ENCODE data around the gene RXRG.

The RXRG gene

DNA sequence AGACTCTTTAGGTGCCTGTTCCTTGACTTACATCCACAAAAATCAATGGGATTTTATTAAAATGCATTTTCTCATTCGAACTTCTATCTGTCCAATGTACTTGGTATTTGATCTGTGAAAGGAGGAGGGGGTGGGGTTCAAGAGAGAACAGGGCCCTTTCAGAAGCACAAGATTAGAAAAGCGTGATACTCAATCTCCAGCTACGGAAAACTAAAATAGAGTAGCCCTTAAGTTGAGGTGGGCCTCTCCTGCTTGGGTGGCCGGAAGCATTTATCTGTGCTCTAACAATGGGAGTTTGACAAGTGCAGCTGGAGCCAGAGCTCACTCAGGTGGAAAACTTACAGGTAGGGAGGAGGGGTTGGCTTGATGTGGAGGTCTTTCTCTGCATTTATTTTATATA lies 462 bp upstream of the RXRG start:
- no peak for DNase-seq

GRCh38 chr1:165443539-165444311 lies 1.2 kb downstream of the RXRG start:
- DNase-seq: no peak

DNA sequence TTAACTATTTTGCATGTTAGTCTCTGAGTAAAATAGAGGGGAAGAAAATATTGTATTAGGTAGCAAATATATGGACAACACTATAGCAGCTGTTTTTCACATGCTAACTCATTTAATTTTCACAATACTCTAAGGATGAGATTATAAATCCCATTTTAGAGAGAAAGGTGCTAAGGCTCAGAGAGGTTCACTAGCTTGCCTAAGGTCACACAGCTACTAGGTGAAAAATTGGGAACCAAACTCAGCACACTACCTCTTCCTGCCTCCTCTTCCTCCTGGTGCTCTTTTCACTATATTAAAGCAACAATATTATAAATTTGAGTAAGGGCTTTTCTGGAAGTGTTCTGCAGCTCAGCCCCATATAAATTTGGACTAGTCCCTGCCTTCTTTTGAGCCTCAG lies 2.3 kb downstream of the RXRG start:
- no peak for DNase-seq

DNA sequence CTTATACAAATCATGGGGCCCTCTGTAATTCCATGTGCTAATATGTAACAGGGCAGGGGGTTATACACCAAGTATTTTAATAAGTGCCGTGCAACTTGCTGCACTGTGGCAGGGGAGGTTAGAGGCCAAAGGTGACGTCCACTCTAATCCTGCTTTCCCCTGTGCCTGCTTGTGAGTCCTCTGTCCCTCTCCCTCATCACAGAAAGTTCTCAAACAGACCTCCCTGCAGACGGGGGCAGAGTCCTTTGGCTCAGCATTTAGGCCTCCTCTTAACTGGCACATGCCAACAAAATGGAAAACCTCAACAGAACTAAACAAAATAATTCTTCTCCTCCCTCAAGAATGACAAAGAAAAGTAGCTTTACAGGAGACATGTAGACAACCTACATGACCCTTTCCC lies 2.9 kb downstream of the RXRG start:
- no peak for DNase-seq

DNA sequence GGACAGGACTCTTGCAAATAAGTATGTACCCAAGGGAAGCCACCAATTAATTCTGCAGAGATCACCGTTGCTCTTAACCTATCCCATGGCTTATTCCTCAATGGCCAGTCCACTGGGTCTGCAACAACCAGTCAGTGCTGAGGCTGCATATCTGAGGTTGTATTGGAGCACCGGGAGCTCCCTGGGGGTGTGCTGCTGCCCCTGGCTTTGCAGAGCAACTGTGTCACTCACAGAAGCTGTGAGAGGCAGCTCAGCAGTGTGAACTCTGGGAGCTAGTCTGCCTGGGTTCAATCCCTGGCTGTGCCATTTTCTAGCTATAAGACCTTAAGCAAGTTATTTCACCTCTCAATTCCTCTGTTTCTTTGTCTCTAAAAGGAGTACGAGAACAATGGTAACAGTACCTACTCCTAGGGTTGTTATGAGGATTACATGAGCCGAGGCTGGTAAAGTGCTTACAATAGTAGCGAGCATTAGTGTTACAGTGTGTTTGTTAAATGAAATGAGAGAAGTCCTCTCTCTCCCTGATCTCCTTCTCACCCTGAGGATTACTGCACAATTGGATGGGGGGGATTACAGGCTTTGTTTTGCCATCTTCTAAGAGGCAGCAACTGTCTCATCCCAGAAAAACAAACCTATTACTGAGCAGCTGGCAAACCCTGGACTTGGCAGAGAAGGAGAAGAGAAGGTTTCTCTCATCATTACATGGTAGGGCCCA lies 3.6 kb downstream of the RXRG start:
- DNase-seq: no peak

DNA sequence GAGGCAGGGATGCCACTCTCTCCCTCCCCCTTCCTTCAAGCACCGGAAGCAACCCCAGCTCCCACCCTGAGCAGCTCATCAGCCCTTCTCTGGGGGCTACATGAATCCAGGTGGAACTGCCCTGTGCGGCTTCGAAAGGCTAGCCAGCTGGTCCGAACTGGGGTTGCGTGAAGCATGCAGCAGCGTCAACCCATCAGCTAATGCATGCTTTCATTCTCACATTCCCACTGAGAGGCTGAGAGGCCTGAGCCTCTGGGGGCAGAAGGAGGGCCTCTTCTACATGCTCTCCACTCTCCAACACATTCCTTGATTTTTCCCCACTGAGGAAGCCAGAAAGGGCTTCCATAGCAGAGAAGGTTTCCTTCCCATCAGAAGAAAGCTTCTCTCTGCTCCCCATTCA lies 5.6 kb downstream of the RXRG start:
- no peak for DNase-seq

GRCh38 chr1:165436994-165437393 lies 7.9 kb downstream of the RXRG start:
- no peak for DNase-seq

GRCh38 chr1:165435801-165436200 lies 9.1 kb downstream of the RXRG start:
- no peak for DNase-seq

DNA sequence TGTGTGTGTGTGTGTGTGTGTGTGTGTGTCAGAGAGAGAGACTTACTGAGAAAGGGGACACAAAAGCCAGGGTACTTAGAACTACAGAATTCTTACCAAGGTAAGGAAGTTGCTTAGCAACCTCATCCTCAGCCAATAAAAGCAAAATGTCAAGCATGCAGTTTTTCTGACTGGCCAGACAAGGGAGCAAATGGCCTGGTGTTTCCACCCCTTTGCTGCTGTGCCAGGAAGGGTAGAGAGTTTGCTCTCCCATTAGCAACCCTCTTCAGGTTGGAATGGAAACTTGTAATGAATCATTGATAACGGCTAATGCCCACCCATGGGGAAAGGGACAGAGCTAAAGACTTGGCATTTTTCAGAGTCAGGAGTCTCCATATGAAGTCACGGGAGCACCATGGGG lies 10.6 kb downstream of the RXRG start:
- DNase-seq: no peak

- no peak for DNase-seq
These were observed 13.8 kb downstream of the RXRG start for GRCh38 chr1:165431079-165431478.

GRCh38 chr1:165426745-165427144 lies 18.2 kb downstream of the RXRG start:
- no peak for DNase-seq

- no peak for DNase-seq
These were observed 19.3 kb downstream of the RXRG start for GRCh38 chr1:165425621-165426020.

- peak in 1 of 2 donors; percentile 42 for DNase-seq
These were observed 20.3 kb downstream of the RXRG start for GRCh38 chr1:165424454-165425216.

DNA sequence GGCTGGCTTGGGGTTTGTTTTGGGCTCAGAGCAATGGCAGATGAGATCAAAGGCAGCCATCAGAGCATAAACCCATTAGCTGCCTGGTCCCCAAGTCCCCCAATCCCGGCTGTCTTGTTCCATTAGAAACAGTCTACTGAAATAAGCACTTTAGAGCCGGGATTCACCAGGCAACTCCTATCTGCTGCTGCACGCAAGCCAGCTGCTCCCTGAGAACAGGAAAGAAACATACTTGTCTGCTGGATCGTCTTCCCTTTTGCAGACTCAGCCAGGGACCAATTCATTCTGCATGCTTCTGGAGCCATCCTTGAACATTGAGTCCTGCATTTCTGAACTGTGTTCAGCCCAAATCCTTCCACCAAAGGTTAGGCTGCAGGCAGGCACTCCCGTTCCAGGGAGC lies 21.8 kb downstream of the RXRG start:
- no peak for DNase-seq

- DNase-seq: no peak
These were observed 24.3 kb downstream of the RXRG start for GRCh38 chr1:165420655-165421054.

DNA sequence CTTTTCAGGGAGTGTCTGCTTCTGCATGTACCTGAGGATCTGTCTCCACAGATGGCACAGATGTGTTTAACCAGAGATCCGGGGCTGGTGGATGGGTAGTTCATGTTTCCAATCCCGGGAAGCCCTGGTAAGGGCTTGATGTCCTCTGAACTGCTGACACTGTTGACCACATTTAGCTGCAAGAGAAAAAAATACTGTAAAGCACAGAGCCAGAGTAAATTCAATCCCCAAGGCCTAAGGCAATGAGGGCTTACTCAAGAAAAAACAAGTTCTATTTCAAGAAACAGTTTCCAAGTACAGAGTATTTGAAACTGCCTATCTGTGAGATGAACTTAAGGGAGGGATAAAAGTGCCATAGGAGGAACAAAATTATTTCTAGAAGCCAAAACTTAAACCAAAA lies 25.1 kb downstream of the RXRG start:
- DNase-seq: no peak

- no peak for DNase-seq
These were observed 26.7 kb downstream of the RXRG start for GRCh38 chr1:165418195-165418594.

- no peak for DNase-seq
These were observed 28.1 kb downstream of the RXRG start for GRCh38 chr1:165416876-165417275.

DNA sequence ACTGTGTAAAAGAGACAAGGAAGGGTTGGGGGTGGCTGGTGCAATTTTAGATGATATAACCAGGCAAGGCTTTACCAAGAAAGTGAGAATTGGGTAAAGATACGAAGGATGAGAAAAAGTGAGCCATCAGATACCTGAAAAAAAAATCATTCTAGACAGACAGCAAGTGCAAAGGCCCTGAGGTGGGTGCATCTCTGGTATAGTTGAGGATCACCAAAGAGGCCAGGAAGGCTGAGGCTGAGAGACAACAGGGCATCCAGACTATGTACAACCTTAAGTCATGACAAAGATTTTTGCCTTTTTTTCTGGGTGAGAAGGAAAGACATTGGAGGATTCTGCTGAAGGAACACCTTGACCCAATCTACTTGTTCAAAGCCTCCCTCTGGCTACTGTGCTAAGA lies 29.9 kb downstream of the RXRG start:
- DNase-seq: no peak

DNA sequence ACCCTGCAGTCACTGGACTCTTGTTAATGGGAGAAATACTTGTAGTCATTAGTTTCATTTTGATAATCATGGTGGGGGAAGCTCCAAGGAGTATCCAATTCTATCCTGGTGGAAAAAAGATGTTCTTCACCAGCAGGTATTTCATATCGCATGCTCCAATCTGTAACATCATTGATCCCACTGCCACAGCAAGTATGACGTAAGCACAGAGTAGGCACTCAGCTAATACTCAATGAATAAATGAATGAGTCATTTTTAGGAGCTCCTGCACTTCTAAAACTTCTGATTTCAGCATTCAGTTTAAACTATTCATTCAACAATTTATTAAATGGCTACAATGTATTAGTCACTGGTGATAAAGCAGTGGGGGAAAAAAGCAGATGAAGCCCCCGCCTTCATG lies 30.3 kb downstream of the RXRG start:
- no peak for DNase-seq

DNA sequence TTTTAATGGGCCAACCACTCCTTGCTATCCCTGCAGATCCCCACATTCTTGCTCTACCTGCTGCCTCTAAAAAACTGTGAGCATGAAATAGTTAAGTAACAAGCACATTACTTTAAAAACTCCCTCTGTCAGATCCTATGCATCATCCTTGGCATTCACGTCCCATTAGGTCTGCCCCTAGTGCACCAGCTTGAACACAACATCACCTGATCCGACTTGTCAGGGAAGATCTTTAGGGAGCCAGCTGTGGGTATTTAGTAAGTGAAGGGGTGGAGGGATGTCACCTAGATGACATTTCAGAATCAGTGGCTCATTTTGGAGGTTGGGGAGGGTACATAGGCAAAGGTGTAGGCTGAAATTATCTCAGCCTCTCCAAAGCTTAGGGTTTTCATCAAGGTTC lies 33.5 kb downstream of the RXRG start:
- no peak for DNase-seq

DNA sequence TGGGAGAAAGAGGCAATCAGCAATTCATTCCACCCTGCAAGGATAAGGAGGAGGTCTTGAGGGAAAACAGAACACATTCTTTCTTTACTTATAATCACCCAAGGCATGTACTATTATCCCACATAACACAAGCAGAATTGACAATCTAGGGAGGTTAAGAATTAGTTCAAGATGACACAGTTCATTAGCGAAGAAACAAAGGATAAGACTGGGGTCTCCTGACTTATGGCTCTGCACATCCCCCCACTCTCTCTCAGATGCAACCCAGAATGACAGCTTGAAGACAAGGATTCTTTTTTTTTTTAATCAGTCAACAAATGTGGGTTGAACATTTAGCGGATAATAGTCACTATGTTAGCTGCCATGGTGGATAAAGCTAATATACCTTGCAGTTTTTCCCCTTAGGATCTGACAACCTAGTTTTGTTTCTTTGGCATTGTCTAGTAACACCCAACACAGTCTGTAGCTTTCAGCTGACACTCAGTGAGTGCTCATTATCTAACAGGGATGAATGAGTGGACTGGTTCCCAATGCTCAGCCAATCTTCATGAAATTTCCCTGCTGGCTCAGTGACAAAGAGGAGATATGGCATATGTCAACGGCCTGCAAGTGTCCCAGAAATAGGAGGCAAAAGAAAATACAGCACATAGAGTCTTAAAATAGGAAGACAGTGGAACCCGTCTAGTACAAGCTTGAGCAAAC lies 35.1 kb downstream of the RXRG start:
- no peak for DNase-seq

- DNase-seq: no peak
These were observed 36.4 kb downstream of the RXRG start for GRCh38 chr1:165408518-165408917.
